ENCODE data around the gene DNAH14. TPM values are rescaled to one million over a fixed set of nuclear protein-coding genes. Genes with fewer than 3 reads are reported as not detected.
"Not testable (repeated sequence)": the region's sequence is repeated elsewhere in the genome, so short reads cannot be mapped to it uniquely, and the experiment has no call there.

DNAH14 gene
- total RNA-seq, 1 experiment from 2014 or later, result 77.2 TPM

GRCh38 chr1:225253784-225254183 lies 324.3 kb downstream of the DNAH14 start:
- Histone ChIP-seq H3K27ac (no peak overlapping the region), H3K9me3 (replicated peaks) (no peaks in the 10 kb centered on the region), H3K4me1 (no peaks in the 10 kb centered on the region), H3K27me3 (no peaks in the 10 kb centered on the region), H3K36me3 (no peaks in the 10 kb centered on the region), H3K4me3 (no peak overlapping the region)
- DNase-seq, result no peak

GRCh38 chr1:225254676-225255075 lies 325.2 kb downstream of the DNAH14 start:
- Histone ChIP-seq H3K36me3 (no peaks in the 10 kb centered on the region), H3K4me3 (no peak overlapping the region), H3K9me3 (replicated peaks) (no peaks in the 10 kb centered on the region), H3K27me3 (no peaks in the 10 kb centered on the region), H3K27ac (no peak overlapping the region), H3K4me1 (no peaks in the 10 kb centered on the region)
- no peak for DNase-seq

GRCh38 chr1:225257081-225257480 lies 327.6 kb downstream of the DNAH14 start:
- Histone ChIP-seq H3K36me3 (no peaks in the 10 kb centered on the region), H3K9me3 (replicated peaks) (no peaks in the 10 kb centered on the region), H3K4me3 (no peak overlapping the region), H3K27ac (no peak overlapping the region), H3K4me1 (no peaks in the 10 kb centered on the region), H3K27me3 (no peaks in the 10 kb centered on the region)
- no peak for DNase-seq

GRCh38 chr1:225258811-225259210 lies 329.3 kb downstream of the DNAH14 start:
- DNase-seq, result no peak
- H3K9me3 ChIP-seq (replicated peaks), result no peaks in the 10 kb centered on the region
- H3K36me3 ChIP-seq, result no peaks in the 10 kb centered on the region
- no peak overlapping the region for H3K4me3 ChIP-seq
- H3K27me3 ChIP-seq, result no peaks in the 10 kb centered on the region
- no peaks in the 10 kb centered on the region for H3K4me1 ChIP-seq
- H3K27ac ChIP-seq, result no peak overlapping the region

- no peaks in the 10 kb centered on the region for H3K36me3 ChIP-seq
- no peak overlapping the region for H3K27ac ChIP-seq
- DNase-seq, result no peak
- H3K9me3 ChIP-seq (replicated peaks), result no peaks in the 10 kb centered on the region
- H3K4me1 ChIP-seq, result no peaks in the 10 kb centered on the region
- H3K27me3 ChIP-seq, result no peaks in the 10 kb centered on the region
- no peak overlapping the region for H3K4me3 ChIP-seq
These were observed 330.1 kb downstream of the DNAH14 start for GRCh38 chr1:225259542-225259941.

- H3K9me3 ChIP-seq (replicated peaks), result no peaks in the 10 kb centered on the region
- H3K27me3 ChIP-seq, result no peaks in the 10 kb centered on the region
- no peaks in the 10 kb centered on the region for H3K4me1 ChIP-seq
- no peak for DNase-seq
- H3K27ac ChIP-seq, result no peak overlapping the region
- no peak overlapping the region for H3K4me3 ChIP-seq
- H3K36me3 ChIP-seq, result no peaks in the 10 kb centered on the region
These were observed 330.8 kb downstream of the DNAH14 start for GRCh38 chr1:225260319-225260718.

GRCh38 chr1:225277445-225277844 lies 348.0 kb downstream of the DNAH14 start:
- Histone ChIP-seq H3K4me3 (no peak overlapping the region), H3K36me3 (no peaks in the 10 kb centered on the region), H3K27ac (no peak overlapping the region), H3K27me3 (no peaks in the 10 kb centered on the region), H3K9me3 (replicated peaks) (peaks cover 7% of the 10 kb centered on the region; the same call in 1 of the 2 replicates), H3K4me1 (no peaks in the 10 kb centered on the region)
- no peak for DNase-seq

- Histone ChIP-seq H3K4me1 (no peaks in the 10 kb centered on the region), H3K9me3 (replicated peaks) (peaks cover 4% of the 10 kb centered on the region; the same call in 1 of the 2 replicates), H3K27ac (no peak overlapping the region), H3K27me3 (no peaks in the 10 kb centered on the region), H3K36me3 (no peaks in the 10 kb centered on the region), H3K4me3 (no peak overlapping the region)
- no peak for DNase-seq
These were observed 351.1 kb downstream of the DNAH14 start for GRCh38 chr1:225280563-225280962.

- Histone ChIP-seq H3K4me1 (no peaks in the 10 kb centered on the region), H3K36me3 (no peaks in the 10 kb centered on the region), H3K27ac (no peak overlapping the region), H3K27me3 (no peaks in the 10 kb centered on the region), H3K9me3 (replicated peaks) (peaks cover 11% of the 10 kb centered on the region; the same call in 1 of the 2 replicates), H3K4me3 (no peak overlapping the region)
- no peak for DNase-seq
These were observed 360.8 kb downstream of the DNAH14 start for GRCh38 chr1:225290244-225290643.

GRCh38 chr1:225299624-225300023 lies 370.1 kb downstream of the DNAH14 start:
- DNase-seq, result no peak
- no peak overlapping the region for H3K27ac ChIP-seq
- H3K27me3 ChIP-seq, result no peaks in the 10 kb centered on the region
- no peaks in the 10 kb centered on the region for H3K36me3 ChIP-seq
- no peaks in the 10 kb centered on the region for H3K9me3 ChIP-seq (replicated peaks)
- H3K4me3 ChIP-seq, result no peak overlapping the region
- H3K4me1 ChIP-seq, result no peaks in the 10 kb centered on the region

GRCh38 chr1:225300381-225300780 lies 370.9 kb downstream of the DNAH14 start:
- no peaks in the 10 kb centered on the region for H3K36me3 ChIP-seq
- DNase-seq, result no peak
- no peaks in the 10 kb centered on the region for H3K27me3 ChIP-seq
- no peaks in the 10 kb centered on the region for H3K4me1 ChIP-seq
- H3K4me3 ChIP-seq, result no peak overlapping the region
- no peak overlapping the region for H3K27ac ChIP-seq
- H3K9me3 ChIP-seq (replicated peaks), result no peaks in the 10 kb centered on the region

GRCh38 chr1:225304996-225305395 lies 375.5 kb downstream of the DNAH14 start:
- H3K9me3 ChIP-seq (replicated peaks), result no peaks in the 10 kb centered on the region
- H3K27ac ChIP-seq, result no peak overlapping the region
- DNase-seq, result no peak
- H3K36me3 ChIP-seq, result no peaks in the 10 kb centered on the region
- H3K4me1 ChIP-seq, result no peaks in the 10 kb centered on the region
- H3K27me3 ChIP-seq, result no peaks in the 10 kb centered on the region
- no peak overlapping the region for H3K4me3 ChIP-seq

- H3K36me3 ChIP-seq; H3K4me3 ChIP-seq; DNase-seq; H3K27me3 ChIP-seq; H3K9me3 ChIP-seq (replicated peaks); H3K27ac ChIP-seq; H3K4me1 ChIP-seq: not testable (repeated sequence)
These were observed 381.1 kb downstream of the DNAH14 start for GRCh38 chr1:225310544-225310943.

- Histone ChIP-seq H3K9me3 (replicated peaks) (peaks cover 4% of the 10 kb centered on the region; the same call in 1 of the 2 replicates), H3K27me3 (no peaks in the 10 kb centered on the region), H3K27ac (no peak overlapping the region), H3K4me3 (no peak overlapping the region), H3K36me3 (no peaks in the 10 kb centered on the region), H3K4me1 (no peaks in the 10 kb centered on the region)
- peak; percentile 58 to 85 for DNase-seq
These were observed 389.5 kb downstream of the DNAH14 start for GRCh38 chr1:225318706-225319575.

GRCh38 chr1:225319871-225320270 lies 390.4 kb downstream of the DNAH14 start:
- H3K4me3 ChIP-seq, result no peak overlapping the region
- no peaks in the 10 kb centered on the region for H3K36me3 ChIP-seq
- no peaks in the 10 kb centered on the region for H3K9me3 ChIP-seq (replicated peaks)
- no peaks in the 10 kb centered on the region for H3K4me1 ChIP-seq
- DNase-seq, result no peak
- H3K27me3 ChIP-seq, result no peaks in the 10 kb centered on the region
- no peak overlapping the region for H3K27ac ChIP-seq

GRCh38 chr1:225321784-225322183 lies 392.3 kb downstream of the DNAH14 start:
- Histone ChIP-seq H3K36me3 (no peaks in the 10 kb centered on the region), H3K4me3 (no peak overlapping the region), H3K9me3 (replicated peaks) (no peaks in the 10 kb centered on the region), H3K27me3 (no peaks in the 10 kb centered on the region), H3K27ac (no peak overlapping the region), H3K4me1 (no peaks in the 10 kb centered on the region)
- no peak for DNase-seq
